Cardiac muscle cell (in vitro differentiated cells and primary cell): ENCODE results near the gene PRKCA. TPM values are rescaled to one million over a fixed set of nuclear protein-coding genes. Genes with fewer than 3 reads are reported as not detected.

Source experiments
- DNase-seq, 2 donors: peaks; one replicate each; pipeline versions ENCODE4 v3.0.0 to v3.0.0-alpha.2; 2010 to 2017; ENCODE audit warnings: low read depth in 1 of 2, low spot score in 1 of 2
- H3K27ac ChIP-seq: fragments of 200-600 bp; sonication (generic); 2 replicates; pipeline ENCODE4 v1.5.1; 2016
- H3K27me3 ChIP-seq: fragments of 200-600 bp; sonication (generic); 2 replicates; pipeline ENCODE4 v1.6.0; 2016; ENCODE audit warnings: control low read depth
- H3K36me3 ChIP-seq: fragments of 200-600 bp; sonication (generic); 2 replicates; pipeline ENCODE4 v1.5.1; 2016; ENCODE audit warnings: control low read depth
- H3K4me1 ChIP-seq: fragments of 200-600 bp; sonication (generic); 2 replicates; pipeline ENCODE4 v1.8.1; 2017; ENCODE audit warnings: low read depth, mild to moderate bottlenecking, mixed run types
- H3K4me3 ChIP-seq: fragments of 200-600 bp; sonication (generic); 2 replicates; pipeline ENCODE4 v1.5.1; 2016; ENCODE audit warnings: mild to moderate bottlenecking
- H3K9me3 ChIP-seq: fragments of 200-600 bp; sonication (generic); 2 replicates; pipeline ENCODE4 v1.5.1; 2017; ENCODE audit warnings: low read depth, mild to moderate bottlenecking, control low read depth
- CTCF ChIP-seq: IDR thresholded peaks from 2 replicates; pipeline ENCODE4 v1.5.1; 2012; ENCODE audit warnings: low read depth, mild to moderate bottlenecking, low read length
- polyA plus RNA-seq: library from polyadenylated mRNA; unstranded; fragments of >200 nt; fragmentation: Nextera tagmentation; extraction: Ambion mirVana; gene quantifications from 2 replicates; pipeline ENCODE4 v1.2.1, GENCODE V29; 2016
- total RNA-seq: library from RNA; depleted of rRNA; stranded (reverse); fragments of >200 nt; gene quantifications from 2 replicates; pipeline ENCODE4 v1.2.3, GENCODE V29; 2016

PRKCA gene
- total and polyA plus RNA-seq, 2 experiments from 2014 or later: 3.1 to 10.3 TPM

- H3K27me3 ChIP-seq: no peaks in the 10 kb centered on the region
- peaks cover 8% of the 10 kb centered on the region for H3K4me1 ChIP-seq
- no peaks in the 10 kb centered on the region for H3K9me3 ChIP-seq
- peak in 1 of 2 donors; percentile 83 for DNase-seq
- no peak for TF ChIP-seq CTCF
- H3K4me3 ChIP-seq: no peak overlapping the region
- peak overlapping the region; percentile 30 for H3K27ac ChIP-seq
- H3K36me3 ChIP-seq: no peaks in the 10 kb centered on the region
Observed at GRCh38 chr17:66549731-66550207, 247.4 kb downstream of the PRKCA start.

GRCh38 chr17:66551839-66552238 lies 249.4 kb downstream of the PRKCA start:
- DNase-seq: no peak
- no peaks in the 10 kb centered on the region for H3K9me3 ChIP-seq

GRCh38 chr17:66552371-66552770 lies 250.0 kb downstream of the PRKCA start:
- no peak for DNase-seq
- no peak overlapping the region for H3K4me3 ChIP-seq
- peaks cover 8% of the 10 kb centered on the region for H3K4me1 ChIP-seq
- H3K9me3 ChIP-seq: no peaks in the 10 kb centered on the region
- TF ChIP-seq CTCF: no peak
- no peak overlapping the region for H3K27ac ChIP-seq
- no peaks in the 10 kb centered on the region for H3K27me3 ChIP-seq
- H3K36me3 ChIP-seq: no peaks in the 10 kb centered on the region

More at GRCh38 chr17:66551839-66552238, 249.4 kb downstream of the PRKCA start:
- peaks cover 8% of the 10 kb centered on the region for H3K4me1 ChIP-seq
- no peak for TF ChIP-seq CTCF
- no peaks in the 10 kb centered on the region for H3K27me3 ChIP-seq
- H3K27ac ChIP-seq: no peak overlapping the region
- H3K4me3 ChIP-seq: no peak overlapping the region
- no peaks in the 10 kb centered on the region for H3K36me3 ChIP-seq

- TF ChIP-seq CTCF: no peak
- Histone ChIP-seq H3K36me3 (no peaks in the 10 kb centered on the region), H3K9me3 (no peaks in the 10 kb centered on the region), H3K27ac (no peak overlapping the region), H3K4me3 (no peak overlapping the region), H3K4me1 (no peaks in the 10 kb centered on the region), H3K27me3 (no peaks in the 10 kb centered on the region)
- DNase-seq: no peak
Observed at GRCh38 chr17:66555605-66556004, 253.2 kb downstream of the PRKCA start.

GRCh38 chr17:66557200-66557599 lies 254.8 kb downstream of the PRKCA start:
- Histone ChIP-seq H3K9me3 (no peaks in the 10 kb centered on the region), H3K27ac (no peak overlapping the region), H3K4me1 (no peaks in the 10 kb centered on the region), H3K36me3 (no peaks in the 10 kb centered on the region), H3K4me3 (no peak overlapping the region), H3K27me3 (no peaks in the 10 kb centered on the region)
- DNase-seq: no peak
- no peak for TF ChIP-seq CTCF

GRCh38 chr17:66557886-66558285 lies 255.5 kb downstream of the PRKCA start:
- H3K36me3 ChIP-seq: no peaks in the 10 kb centered on the region
- H3K27me3 ChIP-seq: no peaks in the 10 kb centered on the region
- TF ChIP-seq CTCF: no peak
- H3K9me3 ChIP-seq: no peaks in the 10 kb centered on the region
- no peak for DNase-seq
- H3K27ac ChIP-seq: no peak overlapping the region
- no peaks in the 10 kb centered on the region for H3K4me1 ChIP-seq
- no peak overlapping the region for H3K4me3 ChIP-seq
